Stimulated activated CD4-positive, alpha-beta T cell treated with anti-CD3 and anti-CD28 coated beads, Interleukin-12 subunit alpha, Interleukin-12 subunit beta, amount 100 ng/mL, for 4 hours (primary cell): ENCODE results near the gene CACNB4.
"Not testable (repeated sequence)": the region's sequence is repeated elsewhere in the genome, so short reads cannot be mapped to it uniquely, and the experiment has no call there.

Source experiments
- DNase-seq: peaks from one replicate; pipeline ENCODE4 v3.0.0-alpha.2; 2020

The CACNB4 gene

GRCh38 chr2:151808258-151809072 is 290.4 kb downstream of the CACNB4 start:
- DNase-seq, result no peak

GRCh38 chr2:151805961-151806360 is 292.9 kb downstream of the CACNB4 start:
- no peak for DNase-seq

GRCh38 chr2:151805343-151805742 is 293.5 kb downstream of the CACNB4 start:
- DNase-seq, result no peak

- DNase-seq, result no peak
These were observed 295.0 kb downstream of the CACNB4 start for GRCh38 chr2:151803811-151804210.

- DNase-seq, result no peak
These were observed 296.5 kb downstream of the CACNB4 start for GRCh38 chr2:151802315-151802714.

GRCh38 chr2:151799886-151800292 is 299.0 kb downstream of the CACNB4 start:
- DNase-seq, result no peak

GRCh38 chr2:151796774-151797173 is 302.1 kb downstream of the CACNB4 start:
- no peak for DNase-seq

- no peak for DNase-seq
These were observed 303.1 kb downstream of the CACNB4 start for GRCh38 chr2:151795646-151796240.

- DNase-seq, result not testable (repeated sequence)
These were observed 304.4 kb downstream of the CACNB4 start for GRCh38 chr2:151794422-151794821.

GRCh38 chr2:151793123-151793522 is 305.7 kb downstream of the CACNB4 start:
- no peak for DNase-seq

- no peak for DNase-seq
These were observed 306.3 kb downstream of the CACNB4 start for GRCh38 chr2:151792589-151792988.

GRCh38 chr2:151791545-151791944 is 307.3 kb downstream of the CACNB4 start:
- DNase-seq, result no peak

- no peak for DNase-seq
These were observed 308.2 kb downstream of the CACNB4 start for GRCh38 chr2:151790689-151791088.

GRCh38 chr2:151789055-151789834 is 309.6 kb downstream of the CACNB4 start:
- no peak for DNase-seq

GRCh38 chr2:151786483-151786882 is 312.4 kb downstream of the CACNB4 start:
- DNase-seq, result no peak

GRCh38 chr2:151786077-151786476 is 312.8 kb downstream of the CACNB4 start:
- DNase-seq, result no peak

- DNase-seq, result no peak
These were observed 315.7 kb downstream of the CACNB4 start for GRCh38 chr2:151783133-151783520.
